PFSK-1 (cell line): ENCODE results near the gene MAGI2.

Experiments
- POLR2AphosphoS5 ChIP-seq: IDR thresholded peaks from 2 replicates; pipeline ENCODE4 v1.6.1; 2012; ENCODE audit warnings: low read depth, mild to moderate bottlenecking, control low read depth, low read length, moderate library complexity
- TAF1 ChIP-seq: IDR thresholded peaks from 2 replicates; pipeline ENCODE4 v1.6.1; 2012; ENCODE audit warnings: low read length, control low read depth, borderline replicate concordance; ENCODE audit not compliant: insufficient read depth

DNA sequence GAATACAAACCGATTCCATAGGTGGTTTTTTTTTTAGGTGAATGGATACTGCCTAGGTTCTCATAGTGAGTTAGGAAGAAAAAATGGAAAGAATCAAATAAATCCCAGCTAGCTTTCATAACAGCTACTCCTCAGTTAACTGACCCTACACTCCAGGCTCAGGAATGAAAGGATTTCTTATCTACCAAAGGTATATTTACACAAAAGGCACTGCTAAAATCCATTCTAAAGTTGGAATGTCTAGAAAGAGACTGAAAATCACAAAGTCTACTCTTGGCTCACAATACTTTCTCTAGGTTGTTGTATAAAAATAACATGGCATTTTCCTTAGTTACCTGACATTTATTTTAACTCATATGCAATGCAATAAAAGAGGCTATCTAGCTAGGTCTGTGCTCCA, 375.2 kb downstream of the MAGI2 start:
- TF ChIP-seq TAF1 (no peak), POLR2AphosphoS5 (no peak)
